ENCODE data around the gene IFNK. TPM values are rescaled to one million over a fixed set of nuclear protein-coding genes. Genes with fewer than 3 reads are reported as not detected.

Gene IFNK
- total RNA-seq, 3 donors from 2014 or later, result not detected

- no peaks in the 10 kb centered on the region for H3K9me3 Mint-ChIP-seq
- no peak for ATAC-seq
- no peak for DNase-seq
- H3K36me3 Mint-ChIP-seq (ENCODE audit: insufficient read depth), result peaks cover 19% of the 10 kb centered on the region
- peaks cover 25% of the 10 kb centered on the region for H3K4me1 Mint-ChIP-seq (ENCODE audit: low read depth)
- H3K27me3 Mint-ChIP-seq (ENCODE audit: low read depth), result no peaks in the 10 kb centered on the region
- no peak overlapping the region for H3K4me3 Mint-ChIP-seq
These were observed 40.6 kb downstream of the IFNK start for GRCh38 chr9:27564670-27565069.

- Mint-ChIP-seq H3K9me3 (no peaks in the 10 kb centered on the region), H3K4me3 (no peak overlapping the region), H3K4me1 (ENCODE audit: low read depth) (peaks cover 25% of the 10 kb centered on the region), H3K36me3 (ENCODE audit: insufficient read depth) (peaks cover 19% of the 10 kb centered on the region), H3K27me3 (ENCODE audit: low read depth) (no peaks in the 10 kb centered on the region)
- no peak for DNase-seq
- ATAC-seq, result no peak
These were observed 41.6 kb downstream of the IFNK start for GRCh38 chr9:27565696-27566095.

GRCh38 chr9:27566118-27566517, 42.0 kb downstream of the IFNK start:
- no peak for ATAC-seq
- peaks cover 15% of the 10 kb centered on the region for H3K36me3 Mint-ChIP-seq (ENCODE audit: insufficient read depth)
- no peaks in the 10 kb centered on the region for H3K9me3 Mint-ChIP-seq
- no peaks in the 10 kb centered on the region for H3K27me3 Mint-ChIP-seq (ENCODE audit: low read depth)
- no peak overlapping the region for H3K4me3 Mint-ChIP-seq
- H3K4me1 Mint-ChIP-seq (ENCODE audit: low read depth), result peaks cover 30% of the 10 kb centered on the region
- no peak for DNase-seq

GRCh38 chr9:27569406-27569805, 45.3 kb downstream of the IFNK start:
- Mint-ChIP-seq H3K27me3 (ENCODE audit: low read depth) (no peaks in the 10 kb centered on the region), H3K4me1 (ENCODE audit: low read depth) (peaks cover 41% of the 10 kb centered on the region), H3K36me3 (ENCODE audit: insufficient read depth) (peaks cover 6% of the 10 kb centered on the region), H3K4me3 (no peak overlapping the region), H3K9me3 (no peaks in the 10 kb centered on the region)
- ATAC-seq (no peak), DNase-seq (no peak)

- Mint-ChIP-seq H3K9me3 (no peaks in the 10 kb centered on the region), H3K4me3 (no peak overlapping the region), H3K4me1 (ENCODE audit: low read depth) (peaks cover 36% of the 10 kb centered on the region), H3K27me3 (ENCODE audit: low read depth) (no peaks in the 10 kb centered on the region), H3K36me3 (ENCODE audit: insufficient read depth) (peaks cover 4% of the 10 kb centered on the region)
- DNase-seq, result no peak
- ATAC-seq, result no peak
These were observed 46.9 kb downstream of the IFNK start for GRCh38 chr9:27571011-27571410.

GRCh38 chr9:27572061-27572460, 48.0 kb downstream of the IFNK start:
- Mint-ChIP-seq H3K4me3 (peak overlapping the region; percentile 90), H3K9me3 (no peaks in the 10 kb centered on the region), H3K4me1 (ENCODE audit: low read depth) (peaks cover 31% of the 10 kb centered on the region), H3K27me3 (ENCODE audit: low read depth) (no peaks in the 10 kb centered on the region), H3K36me3 (ENCODE audit: insufficient read depth) (no peaks in the 10 kb centered on the region)
- ATAC-seq, result no peak
- DNase-seq, result no peak

- Mint-ChIP-seq H3K36me3 (ENCODE audit: insufficient read depth) (no peaks in the 10 kb centered on the region), H3K9me3 (no peaks in the 10 kb centered on the region), H3K4me3 (peak overlapping the region; percentile 90)
These were observed 48.5 kb downstream of the IFNK start for GRCh38 chr9:27572566-27572917.

GRCh38 chr9:27572918-27573633, 49.0 kb downstream of the IFNK start, which contains the start of gene C9orf72:
C9orf72 (minus strand) TSS chr9:27573481; CDS start chr9:27567120, 6,361 bp downstream.
- H3K36me3 Mint-ChIP-seq (ENCODE audit: insufficient read depth), result no peaks in the 10 kb centered on the region
- H3K4me3 Mint-ChIP-seq, result peak within 1 kb of the TSS; percentile 95
- ATAC-seq (peak; percentile 64 to 70), DNase-seq (peak; percentile 88)
- peaks cover 31% of the 10 kb centered on the region for H3K4me1 Mint-ChIP-seq (ENCODE audit: low read depth)
- H3K27me3 Mint-ChIP-seq (ENCODE audit: low read depth), result no peaks in the 10 kb centered on the region
- H3K9me3 Mint-ChIP-seq, result peaks cover 2% of the 10 kb centered on the region

More at GRCh38 chr9:27572566-27572917, 48.5 kb downstream of the IFNK start:
- H3K27me3 Mint-ChIP-seq (ENCODE audit: low read depth), result no peaks in the 10 kb centered on the region
- H3K4me1 Mint-ChIP-seq (ENCODE audit: low read depth), result peaks cover 31% of the 10 kb centered on the region
- ATAC-seq, result peak; percentile 62 to 64
- DNase-seq, result no peak

GRCh38 chr9:27573634-27574590, 49.8 kb downstream of the IFNK start:
- Mint-ChIP-seq H3K4me1 (ENCODE audit: low read depth) (peaks cover 31% of the 10 kb centered on the region), H3K36me3 (ENCODE audit: insufficient read depth) (no peaks in the 10 kb centered on the region)
- DNase-seq, result peak; percentile 96

More at GRCh38 chr9:27573634-27574590, 49.8 kb downstream of the IFNK start:
- H3K4me3 Mint-ChIP-seq, result peak overlapping the region; percentile 95
- no peaks in the 10 kb centered on the region for H3K27me3 Mint-ChIP-seq (ENCODE audit: low read depth)
- ATAC-seq, result peak; percentile 76 to 78
- peaks cover 9% of the 10 kb centered on the region for H3K9me3 Mint-ChIP-seq

Other genes with a start within 250 kb of the IFNK start
- not detected for gene EQTN, start 227.1 kb upstream of the IFNK start, total RNA-seq
- under 1 TPM; 0.45 to 0.96 (median 0.57) TPM for gene MOB3B, start 5.5 kb downstream of the IFNK start, total RNA-seq
- gene C9orf72, start 49.2 kb downstream of the IFNK start, total RNA-seq, result 1 to 10 TPM; 4.2 to 7.0 (median 5.0) TPM